Activated naive CD4-positive, alpha-beta T cell treated with anti-CD3 and anti-CD28 coated beads, Interleukin-2, amount 10 ng/mL, durations not matched to agents 7 days and 5 days (primary cell): ENCODE results near the gene GGA1.

Experiments
- CTCF ChIA-PET: fragments of 350-600 bp; sonication (Branson Sonifier 250); formaldehyde crosslinking; loops from one replicate; lab custom pipeline; 2021; ENCODE audit warnings: antibody characterized with exemption; lab: Charles Lee
- DNase-seq: peaks from one replicate; pipeline ENCODE4 v3.0.0-alpha.2; 2020
- H3K27ac Mint-ChIP-seq: one replicate; pipeline ENCODE4 v1.8.0; 2021; ENCODE audit warnings: mild to moderate bottlenecking, moderate library complexity, mixed read lengths
- H3K27me3 Mint-ChIP-seq: one replicate; pipeline ENCODE4 v1.8.0; 2021; ENCODE audit warnings: mild to moderate bottlenecking, mixed read lengths
- H3K36me3 Mint-ChIP-seq: one replicate; pipeline ENCODE4 v1.8.0; 2021; ENCODE audit warnings: mixed read lengths
- H3K4me1 Mint-ChIP-seq: one replicate; pipeline ENCODE4 v1.8.0; 2021; ENCODE audit warnings: mixed read lengths
- H3K4me3 Mint-ChIP-seq: one replicate; pipeline ENCODE4 v1.8.0; 2021; ENCODE audit warnings: mild to moderate bottlenecking, moderate library complexity, mixed read lengths
- H3K9me3 Mint-ChIP-seq: one replicate; pipeline ENCODE4 v1.8.0; 2021; ENCODE audit warnings: mixed read lengths

Gene GGA1

DNA sequence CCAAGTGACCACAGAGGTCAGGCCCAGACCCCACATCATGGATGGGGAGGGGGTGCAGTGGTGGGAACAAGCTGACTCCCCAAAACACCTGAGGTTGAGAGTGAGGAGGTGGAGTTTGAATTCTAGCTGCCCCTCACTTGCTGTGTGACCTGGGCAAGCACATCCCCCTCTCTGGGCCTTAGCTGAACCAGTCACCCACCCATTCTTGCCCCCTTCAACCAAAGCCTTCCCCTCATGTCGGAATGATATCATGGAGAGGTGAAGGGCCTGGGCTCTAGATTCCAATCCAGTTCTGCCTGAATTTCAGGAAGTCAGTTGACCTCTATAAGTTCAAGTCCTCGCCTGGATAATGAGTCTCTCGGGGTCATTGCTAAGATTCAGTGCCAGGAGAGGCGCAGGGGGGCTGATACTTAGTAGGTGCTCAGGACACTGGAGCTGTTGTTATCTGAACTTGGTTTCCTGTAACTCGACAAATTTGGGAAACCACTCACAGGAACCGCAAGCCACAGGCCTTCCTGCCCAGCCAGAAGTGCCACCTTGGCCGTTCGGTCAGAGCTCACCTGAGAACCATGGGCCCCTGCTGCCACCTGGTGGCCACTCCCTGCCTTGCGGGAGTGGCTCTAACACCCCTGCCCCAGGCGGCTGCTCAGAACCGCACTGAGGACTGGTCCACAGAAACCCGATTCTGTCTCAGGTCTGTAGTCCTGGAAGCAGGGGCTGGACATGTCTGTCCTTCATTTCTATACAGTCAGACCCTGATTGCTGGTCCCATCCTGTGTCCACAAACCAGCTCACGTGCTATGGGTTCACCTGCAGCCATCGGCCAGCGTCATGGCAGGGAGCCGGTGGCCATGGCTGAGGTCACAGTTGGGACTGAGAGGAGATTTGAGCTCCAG is 41.5 kb upstream of the GGA1 start:
- H3K4me3 Mint-ChIP-seq: peak overlapping the region; percentile 38
- H3K27me3 Mint-ChIP-seq: peaks cover 100% of the 10 kb centered on the region
- DNase-seq: peak; percentile 95
- no peaks in the 10 kb centered on the region for H3K9me3 Mint-ChIP-seq
- H3K27ac Mint-ChIP-seq: peak overlapping the region; percentile 81
- CTCF ChIA-PET: interaction anchor here (0.7 to 16.9 kb wide), 30 partner anchors 9 to 329 kb away, joined by 3 to 411 read pairs (median 4); partner anchors contain the start of genes GGA1 and LGALS2
- peaks cover 23% of the 10 kb centered on the region for H3K4me1 Mint-ChIP-seq
- H3K36me3 Mint-ChIP-seq: no peaks in the 10 kb centered on the region

DNA sequence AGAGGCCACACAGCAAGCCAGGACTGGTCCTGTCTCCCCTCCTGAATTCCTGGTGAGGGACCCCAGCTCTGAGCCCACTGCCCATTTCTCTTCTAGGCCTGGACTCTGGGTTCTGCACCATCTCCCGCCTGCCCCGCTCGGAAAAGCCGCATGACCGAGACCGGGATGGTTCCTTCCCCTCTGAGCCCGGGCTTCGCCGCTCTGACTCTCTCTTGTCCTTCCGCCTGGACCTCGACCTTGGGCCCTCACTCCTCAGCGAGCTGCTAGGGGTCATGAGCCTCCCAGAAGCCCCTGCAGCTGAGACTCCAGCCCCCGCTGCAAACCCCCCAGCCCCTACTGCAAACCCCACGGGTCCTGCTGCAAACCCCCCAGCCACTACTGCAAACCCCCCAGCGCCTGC is 40.6 kb upstream of the GGA1 start:
- no peaks in the 10 kb centered on the region for H3K9me3 Mint-ChIP-seq
- CTCF ChIA-PET: interaction anchor here (0.7 to 16.9 kb wide), 20 partner anchors 9 to 309 kb away, joined by 3 to 411 read pairs (median 5); partner anchors contain the start of genes GGA1 and LGALS2
- H3K27me3 Mint-ChIP-seq: peaks cover 100% of the 10 kb centered on the region
- H3K4me3 Mint-ChIP-seq: no peak overlapping the region
- DNase-seq: no peak
- H3K36me3 Mint-ChIP-seq: no peaks in the 10 kb centered on the region
- peaks cover 21% of the 10 kb centered on the region for H3K4me1 Mint-ChIP-seq
- H3K27ac Mint-ChIP-seq: no peak overlapping the region

DNA sequence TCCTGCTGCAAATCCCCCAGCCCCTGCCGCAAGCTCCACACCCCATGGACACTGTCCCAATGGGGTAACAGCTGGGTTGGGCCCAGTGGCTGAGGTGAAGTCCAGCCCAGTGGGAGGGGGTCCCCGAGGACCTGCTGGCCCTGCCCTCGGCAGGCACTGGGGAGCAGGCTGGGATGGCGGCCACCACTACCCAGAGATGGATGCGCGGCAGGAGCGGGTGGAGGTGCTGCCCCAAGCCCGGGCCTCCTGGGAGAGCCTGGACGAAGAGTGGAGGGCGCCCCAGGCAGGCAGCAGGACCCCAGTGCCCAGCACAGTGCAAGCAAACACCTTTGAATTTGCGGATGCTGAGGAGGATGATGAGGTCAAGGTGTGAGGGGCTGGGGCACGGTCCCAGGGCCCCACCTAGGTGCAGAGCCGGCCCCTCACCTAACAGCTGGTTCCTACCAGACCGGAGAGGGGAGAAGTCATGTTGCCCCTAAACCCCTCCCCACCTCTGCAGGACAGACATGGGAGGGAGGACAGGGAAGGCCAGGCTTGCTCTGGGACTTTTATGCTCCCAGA is 40.1 kb upstream of the GGA1 start:
- no peaks in the 10 kb centered on the region for H3K36me3 Mint-ChIP-seq
- CTCF ChIA-PET: interaction anchor here (0.8 to 16.9 kb wide), 9 partner anchors 11 to 309 kb away, joined by 3 to 411 read pairs (median 5); partner anchors contain the start of gene LGALS2
- H3K27me3 Mint-ChIP-seq: peaks cover 100% of the 10 kb centered on the region
- DNase-seq: no peak
- no peaks in the 10 kb centered on the region for H3K9me3 Mint-ChIP-seq
- no peak overlapping the region for H3K4me3 Mint-ChIP-seq
- peaks cover 21% of the 10 kb centered on the region for H3K4me1 Mint-ChIP-seq
- H3K27ac Mint-ChIP-seq: no peak overlapping the region

DNA sequence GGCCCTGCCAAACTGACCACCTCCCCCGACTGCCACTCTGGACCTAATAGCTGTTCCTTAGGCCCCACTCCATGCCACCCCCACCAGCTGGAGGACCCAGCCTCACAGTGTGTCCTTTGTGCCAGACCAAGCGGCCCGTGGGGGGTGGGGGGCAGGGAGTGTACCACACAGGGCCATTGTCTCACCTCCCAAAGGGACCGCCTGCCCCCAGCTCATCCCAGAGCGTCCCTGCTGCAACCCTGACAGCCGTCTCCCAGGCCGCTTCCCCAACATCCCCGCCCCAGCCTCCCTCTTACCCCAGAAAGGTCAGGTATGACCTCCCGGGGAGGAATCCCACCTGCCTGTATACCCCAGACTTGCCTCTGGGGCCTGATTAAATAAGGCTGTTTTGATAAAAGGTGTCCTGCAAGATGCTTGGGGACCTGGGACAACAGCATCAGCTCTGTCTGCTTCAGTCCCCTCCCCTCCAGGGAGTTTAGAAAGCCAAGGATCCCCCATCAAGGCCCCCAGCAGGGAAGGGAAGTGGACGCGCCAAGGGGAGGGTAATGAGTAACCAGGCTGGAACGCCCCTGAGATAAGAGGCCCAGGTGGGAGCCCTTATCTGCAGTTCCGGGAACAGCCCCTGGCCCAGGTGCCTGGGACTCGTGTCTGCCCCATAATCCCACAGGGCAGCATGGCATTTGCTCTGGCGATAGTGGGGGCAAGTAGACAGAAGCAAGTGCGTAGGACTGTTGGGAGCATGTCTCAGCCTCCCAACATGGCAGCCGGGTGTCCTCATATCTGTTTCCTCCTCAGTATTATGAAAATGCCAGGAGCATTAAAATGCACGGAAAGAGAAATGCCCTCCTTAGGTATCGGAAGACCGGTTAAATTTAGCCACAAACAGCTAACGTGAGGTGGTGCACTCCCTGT is 39.4 kb upstream of the GGA1 start:
- H3K9me3 Mint-ChIP-seq: no peaks in the 10 kb centered on the region
- H3K27me3 Mint-ChIP-seq: peaks cover 99% of the 10 kb centered on the region
- CTCF ChIA-PET: interaction anchor here (0.6 to 16.9 kb wide), 6 partner anchors 15 to 402 kb away, joined by 3 to 411 read pairs (median 8); no protein-coding TSS in a partner anchor
- H3K4me1 Mint-ChIP-seq: peaks cover 21% of the 10 kb centered on the region
- no peak overlapping the region for H3K27ac Mint-ChIP-seq
- no peaks in the 10 kb centered on the region for H3K36me3 Mint-ChIP-seq
- H3K4me3 Mint-ChIP-seq: no peak overlapping the region
- DNase-seq: no peak

DNA sequence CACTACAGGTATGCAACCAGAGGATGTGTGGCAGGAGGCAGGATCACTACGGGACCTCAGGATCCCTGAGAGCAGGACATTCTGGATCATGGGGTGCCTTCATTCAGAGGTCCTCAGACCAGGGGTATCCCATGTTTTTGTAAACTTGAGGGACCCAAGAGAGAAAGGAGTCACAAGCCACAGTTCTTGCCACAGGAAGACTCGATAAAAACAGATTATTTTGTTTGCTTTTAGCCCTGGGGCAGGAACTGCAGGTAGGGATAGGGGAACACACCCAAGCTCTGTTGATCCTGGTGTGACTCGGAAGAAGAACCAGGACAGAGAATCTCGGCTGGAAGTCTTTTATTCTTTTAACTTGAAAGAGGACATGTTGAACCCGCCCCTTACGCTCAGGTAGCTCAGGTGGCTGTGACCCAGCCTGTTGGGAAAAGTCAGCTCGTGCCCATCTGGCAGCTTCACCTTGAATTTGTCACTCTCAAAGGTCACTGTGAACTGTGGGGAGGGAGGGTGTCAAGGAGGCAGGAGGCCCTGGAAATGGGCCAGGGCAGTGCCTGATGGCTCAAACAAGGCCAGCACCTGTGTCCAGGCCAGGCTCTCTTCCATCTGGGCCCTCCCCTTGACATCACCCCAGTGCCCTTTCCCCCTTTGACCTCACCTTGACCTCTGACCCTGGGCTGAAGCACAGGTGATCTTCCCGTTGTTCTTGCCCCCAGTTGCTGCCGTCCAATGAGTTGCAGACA is 38.5 kb upstream of the GGA1 start:
- Mint-ChIP-seq H3K27ac (no peak overlapping the region), H3K4me1 (peaks cover 21% of the 10 kb centered on the region), H3K9me3 (no peaks in the 10 kb centered on the region), H3K36me3 (no peaks in the 10 kb centered on the region), H3K27me3 (peaks cover 99% of the 10 kb centered on the region), H3K4me3 (no peak overlapping the region)
- no peak for DNase-seq
- CTCF ChIA-PET: interaction anchor here (0.6 to 16.9 kb wide), 6 partner anchors 10 to 403 kb away, joined by 3 to 411 read pairs (median 4); partner anchors contain the start of gene LGALS2

DNA sequence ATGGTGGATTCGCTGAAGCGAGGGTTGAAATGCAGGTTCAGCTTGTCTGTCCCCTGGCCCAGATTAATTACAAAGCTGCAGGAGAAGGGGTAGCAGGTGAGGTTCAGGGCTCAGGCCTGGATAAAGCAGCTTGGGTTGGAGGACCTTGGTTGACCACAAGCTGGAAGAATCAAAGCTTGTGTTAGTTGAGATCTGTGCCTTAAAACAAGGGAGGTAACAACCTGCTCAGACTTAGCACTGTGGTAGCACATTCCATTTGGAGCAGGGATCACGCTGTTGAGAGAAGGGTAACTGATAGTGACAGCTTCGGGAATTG is 38.0 kb upstream of the GGA1 start:
- H3K9me3 Mint-ChIP-seq: no peaks in the 10 kb centered on the region
- no peak overlapping the region for H3K27ac Mint-ChIP-seq
- no peak for DNase-seq
- H3K36me3 Mint-ChIP-seq: no peaks in the 10 kb centered on the region
- peaks cover 21% of the 10 kb centered on the region for H3K4me1 Mint-ChIP-seq
- H3K27me3 Mint-ChIP-seq: peaks cover 98% of the 10 kb centered on the region
- CTCF ChIA-PET: interaction anchor here (0.7 to 16.9 kb wide), 4 partner anchors 9 to 26 kb away, joined by 3 to 411 read pairs (median 10); partner anchors contain the start of gene LGALS2
- H3K4me3 Mint-ChIP-seq: no peak overlapping the region

DNA sequence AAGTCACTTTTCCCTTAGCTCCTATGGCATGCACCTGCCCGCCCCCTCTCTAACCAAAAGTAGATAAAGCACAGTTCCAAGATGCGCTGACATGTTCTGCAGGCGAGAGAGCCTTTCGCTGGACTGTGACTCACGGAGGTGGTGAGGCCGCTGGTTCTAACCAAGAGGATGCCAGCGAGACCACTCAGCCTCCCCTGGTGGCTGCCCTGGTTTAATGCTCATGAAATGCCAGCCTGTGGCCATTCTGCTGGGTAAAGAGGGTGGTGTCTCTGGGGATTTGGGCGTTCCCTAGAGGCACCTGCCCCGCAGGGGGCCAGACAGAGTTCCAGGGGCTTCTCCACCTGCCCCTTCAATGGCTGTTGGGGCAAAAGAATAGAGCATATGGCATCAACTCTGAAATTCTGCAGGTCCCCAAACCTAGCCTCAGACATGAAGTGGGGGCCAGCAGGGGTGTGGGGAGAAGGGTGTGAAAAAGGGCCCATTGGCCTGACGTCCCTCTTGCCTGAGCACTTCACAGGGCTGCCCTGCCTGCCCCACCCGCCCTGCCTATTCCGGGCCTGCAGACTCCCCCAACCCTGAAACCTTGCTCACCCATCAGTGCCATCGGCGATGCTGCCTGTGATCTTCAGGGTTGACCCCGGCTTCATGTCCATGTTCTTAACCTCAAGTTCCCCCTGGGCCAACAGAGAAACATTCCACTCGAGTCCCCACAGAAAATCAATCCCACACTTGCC is 37.2 kb upstream of the GGA1 start:
- DNase-seq: no peak
- Mint-ChIP-seq H3K4me3 (no peak overlapping the region), H3K9me3 (no peaks in the 10 kb centered on the region), H3K4me1 (peaks cover 14% of the 10 kb centered on the region), H3K27ac (no peak overlapping the region), H3K27me3 (peaks cover 95% of the 10 kb centered on the region), H3K36me3 (no peaks in the 10 kb centered on the region)
- CTCF ChIA-PET: interaction anchor here (1.1 to 16.9 kb wide), 3 partner anchors 9 to 27 kb away, joined by 6 to 411 read pairs (median 13); partner anchors contain the start of gene LGALS2

DNA sequence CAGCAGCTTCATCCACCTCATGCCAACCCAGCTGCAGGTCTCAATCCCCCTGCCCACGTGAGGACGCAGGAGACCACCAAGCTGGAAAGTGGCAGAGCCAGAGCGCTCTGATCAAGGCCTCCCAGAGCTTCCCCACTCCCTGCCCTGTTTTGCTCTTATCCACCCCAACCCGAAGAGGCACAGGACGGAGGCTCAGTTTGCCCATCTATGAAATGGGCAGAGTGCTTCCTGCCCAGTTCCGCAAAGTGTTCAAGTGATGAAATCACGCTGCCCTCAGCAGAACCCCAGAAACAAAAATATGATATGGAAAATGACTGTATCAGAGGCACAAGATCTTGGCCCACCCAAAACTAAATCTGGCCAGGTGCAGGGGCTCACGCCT is 36.7 kb upstream of the GGA1 start:
- CTCF ChIA-PET: interaction anchor here (16.9 kb wide), 1 partner anchor 27 kb away, joined by 411 read pairs; no protein-coding TSS in a partner anchor
- Mint-ChIP-seq H3K4me1 (peaks cover 9% of the 10 kb centered on the region), H3K27ac (no peak overlapping the region), H3K4me3 (no peak overlapping the region), H3K9me3 (no peaks in the 10 kb centered on the region), H3K36me3 (no peaks in the 10 kb centered on the region), H3K27me3 (peaks cover 95% of the 10 kb centered on the region)
- DNase-seq: no peak

DNA sequence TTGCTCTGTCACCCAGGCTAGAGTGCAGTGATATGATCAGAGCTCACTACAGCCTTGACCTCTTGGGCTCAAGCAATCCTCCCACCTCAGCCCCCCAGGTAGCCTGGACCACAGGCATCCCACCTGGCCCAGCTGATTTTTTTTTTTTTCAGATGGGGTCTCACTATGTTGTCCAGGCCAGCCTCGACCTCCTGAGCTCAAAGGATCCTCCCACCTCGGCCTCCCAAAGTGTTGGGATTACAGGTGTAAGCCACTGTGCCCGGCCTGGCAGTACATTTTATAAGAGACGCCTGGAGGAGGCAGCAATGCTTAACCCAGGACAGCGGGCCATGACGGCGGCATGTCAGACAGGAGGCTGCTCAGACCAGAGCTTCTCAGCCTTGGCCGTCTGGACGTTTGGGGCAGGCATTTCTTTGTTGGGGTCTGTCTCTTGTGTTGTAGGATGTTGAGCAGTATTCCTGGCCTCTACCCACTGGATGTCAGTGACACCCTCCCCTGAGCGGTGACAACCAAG is 33.1 kb upstream of the GGA1 start:
- Mint-ChIP-seq H3K27me3 (peaks cover 86% of the 10 kb centered on the region), H3K4me1 (peaks cover 9% of the 10 kb centered on the region), H3K9me3 (no peaks in the 10 kb centered on the region), H3K27ac (no peak overlapping the region), H3K4me3 (no peak overlapping the region), H3K36me3 (no peaks in the 10 kb centered on the region)
- DNase-seq: no peak
- CTCF ChIA-PET: interaction anchor here (0.6 to 1.6 kb wide), 4 partner anchors 9 to 17 kb away, joined by 3 to 4 read pairs (median 3); no protein-coding TSS in a partner anchor

DNA sequence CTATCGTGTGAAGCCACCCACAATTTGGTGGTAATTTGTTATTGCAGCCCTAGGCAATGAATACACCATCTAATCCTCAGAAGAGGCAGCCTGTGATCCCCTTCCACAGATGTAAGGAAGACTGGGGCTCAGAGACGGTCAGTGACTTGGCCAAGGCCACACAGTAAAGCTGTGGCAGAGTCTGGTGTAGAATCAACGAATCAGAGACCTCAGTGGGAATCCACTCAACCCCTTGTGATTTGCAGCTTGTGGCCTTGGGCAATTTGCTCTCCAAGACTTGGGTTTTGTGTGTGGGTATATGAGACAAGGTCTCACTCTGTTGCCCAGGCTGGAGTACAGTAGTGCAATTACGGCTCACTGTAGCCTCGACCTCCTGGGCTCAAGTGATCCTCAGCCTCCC is 30.6 kb upstream of the GGA1 start:
- Mint-ChIP-seq H3K27me3 (peaks cover 77% of the 10 kb centered on the region), H3K27ac (no peak overlapping the region), H3K36me3 (no peaks in the 10 kb centered on the region), H3K4me1 (peaks cover 12% of the 10 kb centered on the region), H3K4me3 (no peak overlapping the region), H3K9me3 (no peaks in the 10 kb centered on the region)
- DNase-seq: no peak
- CTCF ChIA-PET: interaction anchor here (1.0 to 1.7 kb wide), 3 partner anchors 11 to 14 kb away, joined by 3 to 7 read pairs (median 5); no protein-coding TSS in a partner anchor

DNA sequence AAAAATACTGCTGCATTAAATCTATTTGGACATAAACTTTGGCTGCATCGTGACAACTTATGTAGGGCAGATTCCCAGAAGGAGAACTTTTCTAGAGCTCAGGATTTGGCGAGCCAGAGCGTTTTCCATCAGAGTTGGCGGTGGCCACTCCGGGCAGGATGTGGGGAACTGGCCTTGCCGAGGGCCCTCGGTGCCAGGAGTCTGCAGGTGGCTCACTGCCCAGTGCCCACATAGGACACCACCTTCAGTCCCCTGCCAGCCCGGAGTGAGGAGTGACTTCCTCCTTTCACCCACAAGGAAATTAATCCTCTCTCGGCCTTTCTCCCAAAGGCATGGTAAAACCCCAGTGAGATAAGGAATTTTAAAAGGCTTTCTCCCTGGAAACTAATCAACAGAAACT is 27.1 kb upstream of the GGA1 start:
- Mint-ChIP-seq H3K4me3 (no peak overlapping the region), H3K4me1 (peaks cover 12% of the 10 kb centered on the region), H3K36me3 (no peaks in the 10 kb centered on the region), H3K27me3 (peaks cover 76% of the 10 kb centered on the region), H3K9me3 (no peaks in the 10 kb centered on the region), H3K27ac (no peak overlapping the region)
- no peak for DNase-seq
- CTCF ChIA-PET: interaction anchor here (1.2 to 3.0 kb wide), 3 partner anchors 11 to 15 kb away, joined by 3 to 12 read pairs (median 4); no protein-coding TSS in a partner anchor

DNA sequence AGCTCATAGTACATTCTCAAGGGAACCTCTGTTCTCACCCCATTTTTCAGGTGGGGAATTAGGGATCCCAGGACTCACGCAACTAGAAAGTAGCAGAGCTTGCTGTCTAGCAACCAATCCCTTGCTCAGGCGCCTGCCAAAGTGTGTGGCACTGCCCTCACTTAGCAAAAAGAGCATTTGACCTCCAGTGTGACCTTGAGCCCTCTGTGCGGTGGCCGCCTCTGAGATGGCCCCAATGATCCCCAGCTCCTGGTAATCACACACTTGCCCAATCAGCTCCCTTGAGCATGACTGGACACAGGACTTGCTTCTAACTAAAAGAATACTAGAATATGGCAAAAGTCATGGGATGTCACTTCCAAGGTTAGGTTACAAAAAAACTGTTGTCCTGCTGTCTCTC is 26.1 kb upstream of the GGA1 start:
- Mint-ChIP-seq H3K27ac (no peak overlapping the region), H3K9me3 (no peaks in the 10 kb centered on the region), H3K4me3 (no peak overlapping the region), H3K27me3 (peaks cover 76% of the 10 kb centered on the region), H3K4me1 (peaks cover 12% of the 10 kb centered on the region), H3K36me3 (no peaks in the 10 kb centered on the region)
- DNase-seq: no peak
- CTCF ChIA-PET: interaction anchor here (1.1 to 3.0 kb wide), 4 partner anchors 10 to 266 kb away, joined by 3 to 12 read pairs (median 4); no protein-coding TSS in a partner anchor
